ENCODE measurements around the gene TMEM87B.

The TMEM87B gene

DNA sequence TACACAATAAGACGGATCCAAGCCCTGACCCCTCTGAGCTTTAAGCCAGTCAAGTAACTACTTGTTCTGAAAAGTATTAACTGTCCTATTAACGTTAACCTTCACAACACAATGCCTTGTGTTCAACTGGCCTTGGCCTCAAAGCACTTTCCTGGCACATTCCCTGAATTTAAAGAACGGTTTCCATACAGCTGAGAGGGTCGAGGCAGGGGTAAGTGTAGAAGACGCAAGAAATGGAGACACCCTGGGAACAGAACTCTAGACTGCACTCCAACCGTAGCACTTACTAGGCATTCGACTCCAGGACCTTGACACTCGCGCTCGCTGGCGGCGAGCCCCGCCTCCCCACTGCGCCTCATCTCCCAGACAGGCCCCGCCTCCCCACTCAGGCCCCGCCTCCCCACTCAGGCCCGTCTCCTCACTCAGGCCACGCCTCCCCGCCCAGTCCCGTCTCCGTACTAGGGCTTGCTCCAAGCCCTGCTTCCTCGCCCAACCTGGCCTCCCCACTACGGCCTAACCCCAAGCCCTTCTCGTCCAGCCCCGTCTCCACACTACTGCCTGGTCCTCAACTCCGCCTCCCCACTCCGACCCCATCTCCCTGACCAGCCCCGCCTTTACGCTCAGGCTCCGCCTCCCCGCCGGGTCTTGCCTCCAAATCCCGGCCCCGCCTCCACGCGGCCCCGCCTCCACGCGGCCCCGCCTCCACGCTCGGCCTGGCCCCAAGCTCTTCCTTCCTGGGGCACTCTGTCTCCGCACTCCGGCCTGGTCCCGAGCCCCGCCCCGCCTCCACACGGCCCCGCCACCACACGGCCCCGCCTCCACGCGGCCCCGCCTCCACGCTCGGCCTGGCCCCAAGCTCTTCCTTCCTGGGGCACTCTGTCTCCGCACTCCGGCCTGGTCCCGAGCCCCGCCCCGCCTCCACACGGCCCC, 887 bp upstream of the TMEM87B start:
- H3K27ac ChIP-seq (ENCODE audit: low read length): peak overlapping the region; percentile 71; the same call in 1 of the 2 replicates
- H3F3A ChIP-seq (ENCODE audit: insufficient read depth, low read length): 0 out of 2 replicates have a peak, but pooled peaks cover 6% of the 10 kb centered on the region
- H2AFZ ChIP-seq (ENCODE audit: low read length): peak overlapping the region; percentile 90
- peak overlapping the region; percentile 71 for H3K4me3 ChIP-seq (ENCODE audit: low read length)
- H3K79me2 ChIP-seq (ENCODE audit: low read length): peaks cover 36% of the 10 kb centered on the region
- peak overlapping the region; percentile 93 for H3K4me2 ChIP-seq (ENCODE audit: low read depth, low read length)
- H3K9me3 ChIP-seq (replicated peaks; ENCODE audit: insufficient read depth, low read length): no peaks in the 10 kb centered on the region
- H4K20me1 ChIP-seq (ENCODE audit: insufficient read depth, low read length): no peaks in the 10 kb centered on the region
- H3K4me1 ChIP-seq (ENCODE audit: low read length): peaks cover 13% of the 10 kb centered on the region
- H3K36me3 ChIP-seq (replicated peaks; ENCODE audit: insufficient read depth, low read length): no peaks in the 10 kb centered on the region
- TF ChIP-seq EZH2phosphoT487 (IDR thresholded peaks at IDR 0.05; ENCODE audit: low read length) (no peak), EZH2 (optimal IDR thresholded peaks at IDR 0.05; ENCODE audit: low read depth, low read length) (no peak)
- TF ChIP-seq, protein P1, sequence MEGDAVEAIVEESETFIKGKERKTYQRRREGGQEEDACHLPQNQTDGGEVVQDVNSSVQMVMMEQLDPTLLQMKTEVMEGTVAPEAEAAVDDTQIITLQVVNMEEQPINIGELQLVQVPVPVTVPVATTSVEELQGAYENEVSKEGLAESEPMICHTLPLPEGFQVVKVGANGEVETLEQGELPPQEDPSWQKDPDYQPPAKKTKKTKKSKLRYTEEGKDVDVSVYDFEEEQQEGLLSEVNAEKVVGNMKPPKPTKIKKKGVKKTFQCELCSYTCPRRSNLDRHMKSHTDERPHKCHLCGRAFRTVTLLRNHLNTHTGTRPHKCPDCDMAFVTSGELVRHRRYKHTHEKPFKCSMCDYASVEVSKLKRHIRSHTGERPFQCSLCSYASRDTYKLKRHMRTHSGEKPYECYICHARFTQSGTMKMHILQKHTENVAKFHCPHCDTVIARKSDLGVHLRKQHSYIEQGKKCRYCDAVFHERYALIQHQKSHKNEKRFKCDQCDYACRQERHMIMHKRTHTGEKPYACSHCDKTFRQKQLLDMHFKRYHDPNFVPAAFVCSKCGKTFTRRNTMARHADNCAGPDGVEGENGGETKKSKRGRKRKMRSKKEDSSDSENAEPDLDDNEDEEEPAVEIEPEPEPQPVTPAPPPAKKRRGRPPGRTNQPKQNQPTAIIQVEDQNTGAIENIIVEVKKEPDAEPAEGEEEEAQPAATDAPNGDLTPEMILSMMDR (IDR thresholded peaks at IDR 0.05; ENCODE audit: low read length): no peak
- DNase-seq: peak; percentile 93
- no peaks in the 10 kb centered on the region for H3K9me2 ChIP-seq (replicated peaks; ENCODE audit: insufficient read depth, low read length)
- H3K27me3 ChIP-seq (replicated peaks; ENCODE audit: insufficient read depth, low read length): no peaks in the 10 kb centered on the region
- H3K9ac ChIP-seq (ENCODE audit: low read length): peak overlapping the region; percentile 65; the same call in 1 of the 2 replicates

DNA sequence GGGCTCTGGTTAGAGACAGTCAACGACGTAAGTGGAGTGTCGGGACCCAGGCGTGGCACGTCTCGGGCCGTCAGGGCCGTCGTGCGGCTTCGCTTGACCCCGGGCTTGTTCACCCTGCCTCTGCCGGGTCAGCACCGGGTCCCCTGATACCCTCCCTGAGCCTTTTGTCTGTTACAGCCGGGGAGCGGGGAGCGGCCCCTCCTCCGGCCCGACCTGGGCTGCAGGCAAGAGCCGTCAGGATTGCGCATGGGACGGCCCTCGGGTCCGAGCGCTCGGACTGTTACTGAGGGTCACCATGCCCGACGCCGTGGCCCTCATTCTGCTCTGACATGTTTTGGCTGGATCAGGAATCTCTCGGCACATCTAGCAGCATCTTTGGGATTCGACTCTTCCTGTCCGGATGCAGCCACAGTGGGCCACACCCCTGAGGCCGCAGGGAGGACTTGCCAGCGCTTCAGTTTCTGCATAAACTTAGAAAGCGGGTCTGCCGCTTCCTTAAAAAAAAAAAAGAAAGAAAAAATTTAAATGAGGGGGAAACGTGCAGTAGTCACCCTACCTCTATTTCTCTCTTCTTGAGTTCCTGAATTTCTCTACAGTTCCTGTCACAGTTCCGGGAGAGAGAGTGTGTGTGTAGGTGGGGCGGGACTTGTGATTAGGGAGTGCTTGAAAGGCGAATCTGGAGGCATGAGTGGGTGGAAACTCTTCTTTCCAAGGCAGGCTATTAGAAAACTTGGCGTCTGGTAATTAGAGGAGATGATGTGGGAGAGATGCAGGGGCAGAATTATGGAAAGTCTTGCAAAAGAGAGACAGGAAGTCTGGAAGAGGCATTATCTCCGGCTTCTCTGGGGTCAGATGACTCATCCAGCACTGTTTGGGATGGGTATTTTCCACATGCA, 909 bp downstream of the TMEM87B start:
- Histone ChIP-seq H3K4me3 (ENCODE audit: low read length) (peak overlapping the region; percentile 96), H2AFZ (ENCODE audit: low read length) (peak overlapping the region; percentile 96), H3K9me3 (replicated peaks; ENCODE audit: insufficient read depth, low read length) (no peaks in the 10 kb centered on the region), H3K9me2 (replicated peaks; ENCODE audit: insufficient read depth, low read length) (no peaks in the 10 kb centered on the region), H3K27ac (ENCODE audit: low read length) (peak overlapping the region; percentile 85), H3K79me2 (ENCODE audit: low read length) (peaks cover 41% of the 10 kb centered on the region), H3K4me2 (ENCODE audit: low read depth, low read length) (peak overlapping the region; percentile 75), H3F3A (ENCODE audit: insufficient read depth, low read length) (0 out of 2 replicates have a peak, but pooled peaks cover 6% of the 10 kb centered on the region), H3K4me1 (ENCODE audit: low read length) (peaks cover 13% of the 10 kb centered on the region), H4K20me1 (ENCODE audit: insufficient read depth, low read length) (no peaks in the 10 kb centered on the region), H3K27me3 (replicated peaks; ENCODE audit: insufficient read depth, low read length) (no peaks in the 10 kb centered on the region), H3K9ac (ENCODE audit: low read length) (peak overlapping the region; percentile 85), H3K36me3 (replicated peaks; ENCODE audit: insufficient read depth, low read length) (no peaks in the 10 kb centered on the region; the same call in 1 of the 2 replicates)
- TF ChIP-seq EZH2 (optimal IDR thresholded peaks at IDR 0.05; ENCODE audit: low read depth, low read length): no peak
- TF ChIP-seq, protein P1 (IDR thresholded peaks at IDR 0.05; ENCODE audit: low read length): no peak
- no peak for TF ChIP-seq EZH2phosphoT487 (IDR thresholded peaks at IDR 0.05; ENCODE audit: low read length)
- peak; percentile 34 for DNase-seq

- H3K36me3 ChIP-seq (replicated peaks; ENCODE audit: insufficient read depth, low read length): no peaks in the 10 kb centered on the region; the same call in 1 of the 2 replicates
- peak overlapping the region; percentile 96 for H3K4me3 ChIP-seq (ENCODE audit: low read length)
- no peak overlapping the region for H2AFZ ChIP-seq (ENCODE audit: low read length)
- H3F3A ChIP-seq (ENCODE audit: insufficient read depth, low read length): 0 out of 2 replicates have a peak, but pooled peaks cover 6% of the 10 kb centered on the region
- no peaks in the 10 kb centered on the region for H3K27me3 ChIP-seq (replicated peaks; ENCODE audit: insufficient read depth, low read length)
- peaks cover 13% of the 10 kb centered on the region for H3K4me1 ChIP-seq (ENCODE audit: low read length)
- TF ChIP-seq EZH2phosphoT487 (IDR thresholded peaks at IDR 0.05; ENCODE audit: low read length) (no peak), EZH2 (optimal IDR thresholded peaks at IDR 0.05; ENCODE audit: low read depth, low read length) (no peak)
- TF ChIP-seq, protein P1 (IDR thresholded peaks at IDR 0.05; ENCODE audit: low read length): no peak
- no peak for DNase-seq
- H3K9me3 ChIP-seq (replicated peaks; ENCODE audit: insufficient read depth, low read length): no peaks in the 10 kb centered on the region
- no peaks in the 10 kb centered on the region for H4K20me1 ChIP-seq (ENCODE audit: insufficient read depth, low read length)
- peaks cover 42% of the 10 kb centered on the region for H3K79me2 ChIP-seq (ENCODE audit: low read length)
- peak overlapping the region; percentile 85; the same call in 1 of the 2 replicates for H3K9ac ChIP-seq (ENCODE audit: low read length)
- peak overlapping the region; percentile 75 for H3K4me2 ChIP-seq (ENCODE audit: low read depth, low read length)
- no peak overlapping the region for H3K27ac ChIP-seq (ENCODE audit: low read length)
- H3K9me2 ChIP-seq (replicated peaks; ENCODE audit: insufficient read depth, low read length): no peaks in the 10 kb centered on the region
These were observed 1.5 kb downstream of the TMEM87B start for GRCh38 chr2:112056626-112056987.

Data from MM.1S (cell line).